H9 (cell line): ENCODE data around the gene BBS12. TPM values are rescaled to one million over a fixed set of nuclear protein-coding genes. Genes with fewer than 3 reads are reported as not detected.

Experiments used
- DNase-seq: peaks from one replicate; pipeline ENCODE4 v3.0.0-alpha.2; 2017
- H2AFZ ChIP-seq: one replicate; pipeline ENCODE4 v1.6.1; 2013; ENCODE audit warnings: mild to moderate bottlenecking, low read length, control low read depth, moderate library complexity
- H2AK5ac ChIP-seq: 2 replicates; pipeline ENCODE4 v1.6.1; 2013; ENCODE audit warnings: low read length, control low read depth, mixed read lengths; ENCODE audit not compliant: insufficient read length
- H2BK120ac ChIP-seq: one replicate; pipeline ENCODE4 v1.6.1; 2013; ENCODE audit warnings: low read depth, mild to moderate bottlenecking, low read length, control low read depth, inconsistent platforms; ENCODE audit not compliant: poor library complexity, severe bottlenecking
- H2BK12ac ChIP-seq: 2 replicates; pipeline ENCODE4 v1.6.1; 2013; ENCODE audit warnings: low read length, control low read depth, mixed read lengths, low read depth; ENCODE audit not compliant: insufficient read length
- H2BK15ac ChIP-seq: 2 replicates; pipeline ENCODE4 v1.6.1; 2013; ENCODE audit warnings: low read depth, low read length, control low read depth
- H2BK20ac ChIP-seq: one replicate; pipeline ENCODE4 v1.6.1; 2013; ENCODE audit warnings: low read depth, mild to moderate bottlenecking, low read length, control low read depth, inconsistent platforms; ENCODE audit not compliant: poor library complexity, severe bottlenecking
- H2BK5ac ChIP-seq: 2 replicates; pipeline ENCODE4 v1.6.1; 2013; ENCODE audit warnings: low read length, control low read depth, mixed read lengths; ENCODE audit not compliant: insufficient read length
- H3K14ac ChIP-seq: 2 replicates; pipeline ENCODE4 v1.6.1; 2013; ENCODE audit warnings: low read length, control low read depth; ENCODE audit not compliant: insufficient read depth
- H3K18ac ChIP-seq: 2 replicates; pipeline ENCODE4 v1.6.1; 2013; ENCODE audit warnings: low read depth, mild to moderate bottlenecking, mixed read lengths, low read length, control low read depth; ENCODE audit not compliant: insufficient read length
- H3K23ac ChIP-seq: 2 replicates; pipeline ENCODE4 v1.6.1; 2013; ENCODE audit warnings: low read length, control low read depth, mixed read lengths, low read depth; ENCODE audit not compliant: insufficient read length
- H3K23me2 ChIP-seq: 2 replicates; pipeline ENCODE4 v1.6.1; 2013; ENCODE audit warnings: low read depth, mild to moderate bottlenecking, mixed read lengths, low read length, control low read depth; ENCODE audit not compliant: insufficient read length, poor library complexity, severe bottlenecking
- H3K27ac ChIP-seq: 2 replicates; pipeline ENCODE4 v1.5.1; 2013; ENCODE audit warnings: low read length, control low read depth, mixed read lengths, low read depth; ENCODE audit not compliant: insufficient read length
- H3K27me3 ChIP-seq: 2 replicates; pipeline ENCODE4 v1.6.1; 2013; ENCODE audit warnings: low read length, control low read depth, inconsistent platforms; ENCODE audit not compliant: insufficient read depth
- H3K4ac ChIP-seq: 2 replicates; pipeline ENCODE4 v1.6.1; 2013; ENCODE audit warnings: low read depth, mild to moderate bottlenecking, control low read depth, inconsistent platforms, low read length, moderate library complexity
- H3K4me1 ChIP-seq: 2 replicates; pipeline ENCODE4 v1.6.1; 2013; ENCODE audit warnings: low read length, control low read depth, inconsistent platforms; ENCODE audit not compliant: insufficient read depth
- H3K4me2 ChIP-seq: 2 replicates; pipeline ENCODE4 v1.6.1; 2013; ENCODE audit warnings: low read length, control low read depth, mixed read lengths; ENCODE audit not compliant: insufficient read length, insufficient read depth
- H3K56ac ChIP-seq: 2 replicates; pipeline ENCODE4 v1.6.1; 2013; ENCODE audit warnings: low read depth, mild to moderate bottlenecking, mixed read lengths, low read length, control low read depth; ENCODE audit not compliant: insufficient read length
- H3K79me1 ChIP-seq: 2 replicates; pipeline ENCODE4 v1.6.1; 2013; ENCODE audit warnings: low read depth, mild to moderate bottlenecking, moderate library complexity, low read length, control low read depth, inconsistent platforms; ENCODE audit not compliant: insufficient read depth, poor library complexity, severe bottlenecking
- H3K79me2 ChIP-seq: 2 replicates; pipeline ENCODE4 v1.6.1; 2013; ENCODE audit warnings: low read length, control low read depth, inconsistent platforms; ENCODE audit not compliant: insufficient read depth
- H3K9ac ChIP-seq: 2 replicates; pipeline ENCODE4 v1.6.1; 2013; ENCODE audit warnings: low read length, control low read depth, mixed read lengths; ENCODE audit not compliant: insufficient read length; ENCODE audit errors: extremely low read depth
- H3K9me3 ChIP-seq: one replicate; pipeline ENCODE4 v1.6.1; 2013; ENCODE audit warnings: low read depth, low read length, inconsistent platforms; ENCODE audit not compliant: control insufficient read depth
- H3T11ph ChIP-seq: one replicate; pipeline ENCODE4 v1.6.1; 2013; ENCODE audit warnings: mild to moderate bottlenecking, low read length, control low read depth, inconsistent platforms
- H4K20me1 ChIP-seq: one replicate; pipeline ENCODE4 v1.6.1; 2013; ENCODE audit not compliant: control insufficient read depth, insufficient read length, insufficient read depth
- H4K5ac ChIP-seq: 2 replicates; pipeline ENCODE4 v1.6.1; 2013; ENCODE audit warnings: low read depth, mild to moderate bottlenecking, mixed read lengths, low read length, control low read depth; ENCODE audit not compliant: insufficient read length
- H4K8ac ChIP-seq: replicated peaks from 2 replicates; pipeline ENCODE4 v1.6.1; 2013; ENCODE audit warnings: low read length, control low read depth, mixed read lengths, low read depth; ENCODE audit not compliant: insufficient read length
- H4K91ac ChIP-seq: 2 replicates; pipeline ENCODE4 v1.6.1; 2013; ENCODE audit warnings: low read depth, mild to moderate bottlenecking, moderate library complexity, mixed read lengths, low read length, control low read depth; ENCODE audit not compliant: insufficient read length
- H3K27ac Mint-ChIP-seq, 3 experiments: 2 replicates in 2 of 3; 3 replicates in 1 of 3; pipeline ENCODE4 v1.8.0; 2020 to 2021; ENCODE audit warnings: mixed read lengths in 3 of 3, mild to moderate bottlenecking in 1 of 3, moderate library complexity in 1 of 3
- H3K27me3 Mint-ChIP-seq: 2 replicates; pipeline ENCODE4 v1.8.0; 2021; ENCODE audit warnings: low read depth, mild to moderate bottlenecking, moderate library complexity, mixed read lengths
- H3K36me3 Mint-ChIP-seq, 3 experiments: 2 replicates in 2 of 3; 3 replicates in 1 of 3; pipeline ENCODE4 v1.8.0; 2020 to 2021; ENCODE audit warnings: low read depth in 3 of 3, mixed read lengths in 3 of 3; ENCODE audit not compliant: insufficient read depth in 1 of 3
- H3K4me1 Mint-ChIP-seq, 2 experiments: 2 replicates each; pipeline ENCODE4 v1.8.0; 2020; ENCODE audit warnings: mixed read lengths in 2 of 2
- H3K4me3 Mint-ChIP-seq, 2 experiments: 2 replicates in 1 of 2; 3 replicates in 1 of 2; pipeline ENCODE4 v1.8.0; 2020 to 2021; ENCODE audit warnings: mild to moderate bottlenecking in 2 of 2, mixed read lengths in 2 of 2, moderate library complexity in 1 of 2
- H3K9me3 Mint-ChIP-seq, 2 experiments: 2 replicates in 1 of 2; 3 replicates in 1 of 2; pipeline ENCODE4 v1.8.0; 2020; ENCODE audit warnings: mild to moderate bottlenecking in 2 of 2, mixed read lengths in 2 of 2, moderate library complexity in 1 of 2
- WGBS: extraction: QIAGEN DNeasy Blood & Tissue Kit; methylation state at CpG from one replicate; pipeline ENCODE4 v1.1.7; 2013; ENCODE audit warnings: missing lambda C conversion rate, low lambda C conversion rate, mixed read lengths; ENCODE audit not compliant: insufficient read length; ENCODE audit errors: extremely low coverage; 5-methylcytosine and 5-hydroxymethylcytosine counted together
- total RNA-seq: library from RNA; stranded (reverse); gene quantifications from 2 replicates; pipeline ENCODE4 v1.2.1, GENCODE V29; 2021
- TF ChIP-seq, protein P1 (sequence below): fragments of 200-600 bp; sonication (generic); conservative IDR thresholded peaks from 3 replicates; pipeline ENCODE4 v1.8.0; 2021; ENCODE audit warnings: antibody characterized with exemption, mild to moderate bottlenecking

The BBS12 gene
- total RNA-seq, 1 experiment from 2014 or later: 1.2 TPM

DNA sequence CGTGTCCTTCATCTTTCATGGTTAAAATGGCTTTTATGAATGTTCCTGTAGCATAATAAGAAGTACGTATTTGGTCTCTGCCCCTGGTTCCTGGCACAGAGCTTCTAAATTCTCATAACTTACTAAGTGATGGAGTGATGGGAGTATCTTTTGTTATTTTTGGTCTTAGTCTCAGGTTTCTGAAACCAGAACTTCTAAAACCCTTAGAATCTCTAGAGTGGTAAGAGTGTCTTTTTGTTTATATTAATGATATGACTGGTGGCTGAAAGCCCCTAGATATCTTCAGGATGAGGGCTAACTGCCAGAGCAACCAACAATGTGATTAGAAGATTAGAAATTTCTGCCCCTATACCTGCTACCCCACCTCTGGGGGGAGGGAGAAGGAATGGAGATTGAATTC, 45.8 kb upstream of the BBS12 start:
- Histone ChIP-seq H3K4ac (no peak overlapping the region), H3K56ac (no peak overlapping the region), H2BK120ac (no peak overlapping the region), H3K9me3 (peaks cover 15% of the 10 kb centered on the region), H2AK5ac (no peak overlapping the region), H2BK20ac (no peak overlapping the region), H3K14ac (no peak overlapping the region), H4K8ac (no peak overlapping the region), H3K27me3 (no peaks in the 10 kb centered on the region), H3K4me1 (no peaks in the 10 kb centered on the region), H3K18ac (no peak overlapping the region), H3K4me2 (no peak overlapping the region), H4K91ac (no peak overlapping the region), H3K79me1 (no peaks in the 10 kb centered on the region), H2BK5ac (no peak overlapping the region), H3K9ac (no peak overlapping the region), H2BK12ac (no peak overlapping the region), H2AFZ (no peak overlapping the region), H3K23ac (no peak overlapping the region), H4K5ac (no peak overlapping the region), H4K20me1 (no peaks in the 10 kb centered on the region), H2BK15ac (no peak overlapping the region), H3T11ph (no peak overlapping the region), H3K27ac (no peak overlapping the region), H3K79me2 (no peaks in the 10 kb centered on the region), H3K23me2 (no peaks in the 10 kb centered on the region)
- Mint-ChIP-seq H3K36me3 (peaks cover 0 to 9% (median 4%) of the 10 kb centered on the region in 3 experiments; a peak in 5 of 7 replicates), H3K4me3 (no peak overlapping the region), H3K9me3 (peaks cover 14 to 15% of the 10 kb centered on the region in 2 experiments), H3K4me1 (peaks cover 0 to 4% of the 10 kb centered on the region in 2 experiments; a peak in 1 of 4 replicates), H3K27ac (no peak overlapping the region), H3K27me3 (no peaks in the 10 kb centered on the region; the same call in 1 of the 2 replicates)
- WGBS: no CpG with 5 or more reads among the region's 2 CpGs
- no peak for DNase-seq
- TF ChIP-seq, protein P1, sequence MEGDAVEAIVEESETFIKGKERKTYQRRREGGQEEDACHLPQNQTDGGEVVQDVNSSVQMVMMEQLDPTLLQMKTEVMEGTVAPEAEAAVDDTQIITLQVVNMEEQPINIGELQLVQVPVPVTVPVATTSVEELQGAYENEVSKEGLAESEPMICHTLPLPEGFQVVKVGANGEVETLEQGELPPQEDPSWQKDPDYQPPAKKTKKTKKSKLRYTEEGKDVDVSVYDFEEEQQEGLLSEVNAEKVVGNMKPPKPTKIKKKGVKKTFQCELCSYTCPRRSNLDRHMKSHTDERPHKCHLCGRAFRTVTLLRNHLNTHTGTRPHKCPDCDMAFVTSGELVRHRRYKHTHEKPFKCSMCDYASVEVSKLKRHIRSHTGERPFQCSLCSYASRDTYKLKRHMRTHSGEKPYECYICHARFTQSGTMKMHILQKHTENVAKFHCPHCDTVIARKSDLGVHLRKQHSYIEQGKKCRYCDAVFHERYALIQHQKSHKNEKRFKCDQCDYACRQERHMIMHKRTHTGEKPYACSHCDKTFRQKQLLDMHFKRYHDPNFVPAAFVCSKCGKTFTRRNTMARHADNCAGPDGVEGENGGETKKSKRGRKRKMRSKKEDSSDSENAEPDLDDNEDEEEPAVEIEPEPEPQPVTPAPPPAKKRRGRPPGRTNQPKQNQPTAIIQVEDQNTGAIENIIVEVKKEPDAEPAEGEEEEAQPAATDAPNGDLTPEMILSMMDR: no peak
